Measurements from ENCODE around the gene ZNF576.

DNA sequence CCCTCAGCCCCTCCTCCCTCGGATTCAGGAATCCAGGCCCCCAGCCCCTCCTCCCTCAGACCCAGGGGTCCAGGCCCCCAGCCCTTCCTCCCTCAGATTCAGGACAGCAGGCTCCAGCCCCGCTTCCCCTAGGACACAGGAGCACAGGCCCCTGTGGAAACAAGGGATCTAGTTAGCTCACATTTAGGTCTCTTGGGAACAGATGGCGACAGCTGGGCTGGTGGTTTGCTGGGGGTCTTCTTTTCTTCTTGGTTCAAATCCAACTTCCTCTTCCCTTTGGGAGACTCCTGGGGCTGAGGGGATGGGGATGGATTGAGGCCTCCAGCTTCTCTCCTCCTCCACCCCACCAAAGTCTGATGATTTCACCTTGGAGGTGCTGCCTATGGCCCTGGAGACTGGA, 43.8 kb upstream of the ZNF576 start:
- TF ChIP-seq, protein P1, sequence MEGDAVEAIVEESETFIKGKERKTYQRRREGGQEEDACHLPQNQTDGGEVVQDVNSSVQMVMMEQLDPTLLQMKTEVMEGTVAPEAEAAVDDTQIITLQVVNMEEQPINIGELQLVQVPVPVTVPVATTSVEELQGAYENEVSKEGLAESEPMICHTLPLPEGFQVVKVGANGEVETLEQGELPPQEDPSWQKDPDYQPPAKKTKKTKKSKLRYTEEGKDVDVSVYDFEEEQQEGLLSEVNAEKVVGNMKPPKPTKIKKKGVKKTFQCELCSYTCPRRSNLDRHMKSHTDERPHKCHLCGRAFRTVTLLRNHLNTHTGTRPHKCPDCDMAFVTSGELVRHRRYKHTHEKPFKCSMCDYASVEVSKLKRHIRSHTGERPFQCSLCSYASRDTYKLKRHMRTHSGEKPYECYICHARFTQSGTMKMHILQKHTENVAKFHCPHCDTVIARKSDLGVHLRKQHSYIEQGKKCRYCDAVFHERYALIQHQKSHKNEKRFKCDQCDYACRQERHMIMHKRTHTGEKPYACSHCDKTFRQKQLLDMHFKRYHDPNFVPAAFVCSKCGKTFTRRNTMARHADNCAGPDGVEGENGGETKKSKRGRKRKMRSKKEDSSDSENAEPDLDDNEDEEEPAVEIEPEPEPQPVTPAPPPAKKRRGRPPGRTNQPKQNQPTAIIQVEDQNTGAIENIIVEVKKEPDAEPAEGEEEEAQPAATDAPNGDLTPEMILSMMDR (IDR thresholded peaks at IDR 0.05), result no peak
- TF ChIP-seq EP300 (IDR thresholded peaks at IDR 0.05), result no peak

All from tibial nerve (tissue), 4 donors.